ENCODE results near the gene DACT3. TPM values are rescaled to one million over a fixed set of nuclear protein-coding genes. Genes with fewer than 3 reads are reported as not detected.

The DACT3 gene
- total and polyA plus RNA-seq, 2 experiments from 2014 or later: 0.78 to 2.6 TPM

DNA sequence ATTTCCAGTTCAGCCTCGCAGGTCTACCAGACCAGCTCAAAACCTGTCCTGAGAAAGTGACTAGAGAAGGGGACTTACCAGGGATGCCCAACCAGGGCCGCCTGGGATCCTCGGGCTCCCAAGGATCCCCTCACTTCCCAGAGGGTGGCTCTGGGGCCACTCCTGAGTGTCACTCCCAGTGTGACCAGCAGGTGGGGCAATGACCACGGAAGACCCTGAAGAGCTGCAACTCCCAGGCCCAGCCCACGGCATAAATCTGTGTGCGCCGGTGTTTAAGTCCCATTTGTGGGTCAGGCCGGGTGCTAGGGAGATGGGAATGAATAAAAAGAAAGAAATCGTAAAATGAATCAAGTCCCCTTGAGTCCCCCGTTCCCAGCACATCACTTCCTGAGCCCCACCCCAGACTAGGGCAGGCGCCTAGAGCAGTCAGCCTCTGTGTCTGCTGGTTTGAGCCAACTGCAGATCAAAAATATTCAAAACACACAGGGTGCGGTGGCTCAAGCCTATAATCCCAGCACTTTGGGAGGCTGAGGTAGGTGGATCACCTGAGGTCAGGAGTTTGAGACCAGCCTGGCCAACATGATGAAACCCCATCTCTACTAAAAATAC, 46.8 kb downstream of the DACT3 start:
- ATAC-seq (peak; percentile 87), DNase-seq (ENCODE audit: low spot score) (peak; percentile 90)
- Mint-ChIP-seq H3K4me3 (no peak overlapping the region; the same call in 2 of the 3 replicates), H3K36me3 (ENCODE audit: low read depth) (peaks cover 10% of the 10 kb centered on the region), H3K27ac (no peak overlapping the region), H3K9me3 (no peaks in the 10 kb centered on the region), H3K27me3 (ENCODE audit: insufficient read depth, low read depth, poor library complexity) (peaks cover 6% of the 10 kb centered on the region), H3K4me1 (peaks cover 10% of the 10 kb centered on the region)
- H3K4me1 ChIP-seq (ENCODE audit: insufficient read depth): no peaks in the 10 kb centered on the region; the same call in 1 of the 2 replicates
- H3K4me3 ChIP-seq: no peak overlapping the region
- H4K20me1 ChIP-seq (replicated peaks; ENCODE audit: insufficient read depth): no peaks in the 10 kb centered on the region
- no peaks in the 10 kb centered on the region for H3F3A ChIP-seq (replicated peaks; ENCODE audit: low read depth)
- TF ChIP-seq, protein P1, sequence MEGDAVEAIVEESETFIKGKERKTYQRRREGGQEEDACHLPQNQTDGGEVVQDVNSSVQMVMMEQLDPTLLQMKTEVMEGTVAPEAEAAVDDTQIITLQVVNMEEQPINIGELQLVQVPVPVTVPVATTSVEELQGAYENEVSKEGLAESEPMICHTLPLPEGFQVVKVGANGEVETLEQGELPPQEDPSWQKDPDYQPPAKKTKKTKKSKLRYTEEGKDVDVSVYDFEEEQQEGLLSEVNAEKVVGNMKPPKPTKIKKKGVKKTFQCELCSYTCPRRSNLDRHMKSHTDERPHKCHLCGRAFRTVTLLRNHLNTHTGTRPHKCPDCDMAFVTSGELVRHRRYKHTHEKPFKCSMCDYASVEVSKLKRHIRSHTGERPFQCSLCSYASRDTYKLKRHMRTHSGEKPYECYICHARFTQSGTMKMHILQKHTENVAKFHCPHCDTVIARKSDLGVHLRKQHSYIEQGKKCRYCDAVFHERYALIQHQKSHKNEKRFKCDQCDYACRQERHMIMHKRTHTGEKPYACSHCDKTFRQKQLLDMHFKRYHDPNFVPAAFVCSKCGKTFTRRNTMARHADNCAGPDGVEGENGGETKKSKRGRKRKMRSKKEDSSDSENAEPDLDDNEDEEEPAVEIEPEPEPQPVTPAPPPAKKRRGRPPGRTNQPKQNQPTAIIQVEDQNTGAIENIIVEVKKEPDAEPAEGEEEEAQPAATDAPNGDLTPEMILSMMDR (conservative IDR thresholded peaks at IDR 0.05; ENCODE audit: low read depth in 2 of 2): peak; percentile 91 to 92
- TF ChIP-seq NANOG (IDR thresholded peaks at IDR 0.05; ENCODE audit: borderline replicate concordance): no peak
- no peaks in the 10 kb centered on the region for H3K27me3 ChIP-seq (ENCODE audit: insufficient read depth)
- no peaks in the 10 kb centered on the region for H3K79me2 ChIP-seq (replicated peaks; ENCODE audit: insufficient read depth)
- 0 out of 2 replicates have a peak, but pooled peaks cover 2% of the 10 kb centered on the region for H3K36me3 ChIP-seq (ENCODE audit: insufficient read depth)
- H3K27ac ChIP-seq (ENCODE audit: low read depth): no peak overlapping the region
- no peaks in the 10 kb centered on the region for H3K9me2 ChIP-seq (ENCODE audit: insufficient read depth)
- no peak overlapping the region for H3K4me2 ChIP-seq
- peak overlapping the region; percentile 86 for H2AFZ ChIP-seq

DNA sequence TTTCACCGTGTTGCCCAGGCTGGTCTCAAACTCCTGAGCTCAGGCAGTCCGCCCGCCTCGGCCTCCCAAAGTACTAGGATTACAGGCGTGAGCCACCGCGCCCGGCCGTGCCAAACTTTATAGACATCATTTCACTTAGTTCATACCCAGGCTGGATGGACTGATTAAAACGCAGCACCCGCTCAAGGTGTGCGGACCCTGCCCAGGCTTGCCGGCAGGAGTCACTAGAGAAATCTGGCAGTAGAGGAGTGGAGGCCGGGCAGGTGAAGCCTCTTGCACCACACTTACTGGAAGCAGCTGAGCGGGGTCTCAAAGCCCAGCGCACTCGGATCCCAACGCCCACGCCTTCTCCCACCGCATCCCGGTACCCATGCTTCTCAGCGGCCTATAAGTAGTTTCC, 47.5 kb downstream of the DACT3 start:
- H3K9me3 Mint-ChIP-seq: no peaks in the 10 kb centered on the region
- Histone ChIP-seq H3K36me3 (ENCODE audit: insufficient read depth) (peaks cover 8% of the 10 kb centered on the region; the same call in 1 of the 2 replicates), H2AFZ (no peak overlapping the region)

More for the DNA sequence above, 47.5 kb downstream of the DACT3 start:
- peaks cover 17% of the 10 kb centered on the region for H3K36me3 Mint-ChIP-seq (ENCODE audit: low read depth)
- H3K4me3 Mint-ChIP-seq: no peak overlapping the region
- no peak overlapping the region for H3K27ac Mint-ChIP-seq
- H3K27ac ChIP-seq (ENCODE audit: low read depth): no peak overlapping the region
- H3K4me1 Mint-ChIP-seq: peaks cover 10% of the 10 kb centered on the region
- TF ChIP-seq STAT1 (IDR thresholded peaks at IDR 0.05; ENCODE audit: unreplicated experiment): no peak
- no peak for TF ChIP-seq CREB1 (CRISPR knock-in tag; IDR thresholded peaks at IDR 0.05; ENCODE audit: low read depth)
- TF ChIP-seq ZNF114 (CRISPR knock-in tag; IDR thresholded peaks at IDR 0.05): no peak
- no peak for TF ChIP-seq ETS1 (IDR thresholded peaks at IDR 0.05)
- no peak for TF ChIP-seq JUNB (IDR thresholded peaks at IDR 0.05; ENCODE audit: unreplicated experiment)
- TF ChIP-seq EZH2 (IDR thresholded peaks at IDR 0.05; ENCODE audit: low read depth, unreplicated experiment): no peak
- TF ChIP-seq NANOG (IDR thresholded peaks at IDR 0.05; ENCODE audit: borderline replicate concordance): no peak
- no peak for TF ChIP-seq ZNF331 (CRISPR knock-in tag; IDR thresholded peaks at IDR 0.05; ENCODE audit: low read depth)
- no peak for TF ChIP-seq REST (IDR thresholded peaks at IDR 0.05; ENCODE audit: unreplicated experiment)
- TF ChIP-seq, protein P1 (conservative IDR thresholded peaks at IDR 0.05; ENCODE audit: low read depth in 2 of 2): no peak
- no peak for TF ChIP-seq EZH2phosphoT487 (IDR thresholded peaks at IDR 0.05; ENCODE audit: unreplicated experiment)
- TF ChIP-seq POLR2AphosphoS5 (IDR thresholded peaks at IDR 0.05; ENCODE audit: low read depth): no peak
- no peaks in the 10 kb centered on the region for H3K9me2 ChIP-seq (ENCODE audit: insufficient read depth)
- no peaks in the 10 kb centered on the region for H3F3A ChIP-seq (replicated peaks; ENCODE audit: low read depth)
- H3K4me2 ChIP-seq: no peak overlapping the region
- H3K4me3 ChIP-seq: no peak overlapping the region
- H3K27me3 ChIP-seq (ENCODE audit: insufficient read depth): no peaks in the 10 kb centered on the region
- no peak for ATAC-seq
- peaks cover 4% of the 10 kb centered on the region for H3K27me3 Mint-ChIP-seq (ENCODE audit: insufficient read depth, low read depth, poor library complexity)
- no peak for DNase-seq (ENCODE audit: low spot score)
- no peaks in the 10 kb centered on the region for H3K79me2 ChIP-seq (replicated peaks; ENCODE audit: insufficient read depth)
- no peaks in the 10 kb centered on the region for H4K20me1 ChIP-seq (replicated peaks; ENCODE audit: insufficient read depth)
- H3K4me1 ChIP-seq (ENCODE audit: insufficient read depth): no peaks in the 10 kb centered on the region

All from GM23338 (cell line).